ENCODE results near the gene SMOC2.

The SMOC2 gene

DNA sequence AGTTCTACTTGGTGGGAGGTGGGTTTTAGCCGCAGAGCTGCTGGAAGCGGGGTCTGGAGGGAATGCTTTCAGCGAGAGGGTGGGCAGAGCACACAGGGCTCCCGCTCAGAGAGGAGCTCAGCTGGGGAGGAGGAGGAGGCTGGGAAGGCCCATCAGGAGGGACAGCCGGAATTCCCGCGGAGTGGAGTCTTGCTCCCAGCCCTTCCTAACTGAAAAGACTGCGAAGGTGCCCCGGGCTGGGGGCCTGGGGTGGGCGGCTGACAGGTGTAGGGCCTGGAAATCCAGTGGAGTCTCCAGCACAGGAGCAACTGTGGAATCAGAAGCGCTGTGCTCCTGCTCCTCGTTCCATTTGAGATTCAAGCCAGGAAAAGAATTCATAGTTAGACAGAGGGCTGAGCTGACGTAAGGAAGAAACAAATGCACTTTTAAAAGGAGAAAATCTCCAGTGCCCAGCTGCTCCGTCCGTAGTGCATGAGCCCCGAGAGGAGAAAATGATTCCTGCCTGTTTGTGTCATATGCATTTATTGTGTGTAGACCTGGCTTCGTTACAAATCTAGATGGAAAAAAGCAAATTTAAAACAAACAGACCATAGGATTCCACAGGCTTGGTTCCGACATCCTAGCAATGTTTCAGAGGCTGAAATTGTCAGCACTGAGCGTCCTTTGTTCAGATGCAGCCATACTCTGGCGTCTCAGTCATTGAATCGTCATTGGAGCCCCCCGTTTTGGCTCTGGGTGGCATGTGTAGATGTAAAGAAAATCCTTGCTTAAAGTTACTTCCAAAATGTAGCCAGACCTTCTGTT is 197.7 kb downstream of the SMOC2 start:
- TF ChIP-seq, protein P1, sequence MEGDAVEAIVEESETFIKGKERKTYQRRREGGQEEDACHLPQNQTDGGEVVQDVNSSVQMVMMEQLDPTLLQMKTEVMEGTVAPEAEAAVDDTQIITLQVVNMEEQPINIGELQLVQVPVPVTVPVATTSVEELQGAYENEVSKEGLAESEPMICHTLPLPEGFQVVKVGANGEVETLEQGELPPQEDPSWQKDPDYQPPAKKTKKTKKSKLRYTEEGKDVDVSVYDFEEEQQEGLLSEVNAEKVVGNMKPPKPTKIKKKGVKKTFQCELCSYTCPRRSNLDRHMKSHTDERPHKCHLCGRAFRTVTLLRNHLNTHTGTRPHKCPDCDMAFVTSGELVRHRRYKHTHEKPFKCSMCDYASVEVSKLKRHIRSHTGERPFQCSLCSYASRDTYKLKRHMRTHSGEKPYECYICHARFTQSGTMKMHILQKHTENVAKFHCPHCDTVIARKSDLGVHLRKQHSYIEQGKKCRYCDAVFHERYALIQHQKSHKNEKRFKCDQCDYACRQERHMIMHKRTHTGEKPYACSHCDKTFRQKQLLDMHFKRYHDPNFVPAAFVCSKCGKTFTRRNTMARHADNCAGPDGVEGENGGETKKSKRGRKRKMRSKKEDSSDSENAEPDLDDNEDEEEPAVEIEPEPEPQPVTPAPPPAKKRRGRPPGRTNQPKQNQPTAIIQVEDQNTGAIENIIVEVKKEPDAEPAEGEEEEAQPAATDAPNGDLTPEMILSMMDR (IDR thresholded peaks at IDR 0.05; ENCODE audit: poor library complexity, severe bottlenecking) = no peak
- Histone ChIP-seq H3K36me3 (ENCODE audit: low read depth) (no peaks in the 10 kb centered on the region), H3K4me3 (ENCODE audit: severe bottlenecking) (no peak overlapping the region), H3K4me1 (ENCODE audit: insufficient read depth, poor library complexity, severe bottlenecking) (peaks cover 27% of the 10 kb centered on the region), H3K27me3 (ENCODE audit: insufficient read depth, poor library complexity, severe bottlenecking) (no peaks in the 10 kb centered on the region), H3K27ac (ENCODE audit: poor library complexity, severe bottlenecking) (peak overlapping the region; percentile 68), H3K9me3 (ENCODE audit: severe bottlenecking) (no peaks in the 10 kb centered on the region)
- ATAC-seq (ENCODE audit: low read depth) = no peak
- no peak for DNase-seq (ENCODE audit: low spot score)

DNA sequence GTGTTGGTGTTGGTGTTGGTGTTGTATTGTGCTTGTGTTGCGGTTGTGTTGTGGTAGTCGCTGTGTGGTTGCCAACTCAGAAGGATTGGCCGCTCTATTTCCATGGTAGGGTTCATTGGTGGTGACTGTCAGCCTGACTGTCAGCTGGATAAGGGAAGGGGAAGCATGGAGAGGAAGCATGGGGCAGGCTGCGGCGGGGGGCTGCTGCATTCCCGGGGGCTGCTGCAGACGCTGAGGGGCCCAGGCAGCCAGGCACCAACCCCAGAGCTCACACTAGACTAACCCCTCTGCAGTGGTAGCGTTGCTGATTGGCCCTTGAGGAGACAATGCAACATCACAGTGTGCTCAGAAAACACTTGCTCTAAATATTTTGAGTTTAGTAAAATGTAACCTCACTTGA is 199.2 kb downstream of the SMOC2 start:
- no peaks in the 10 kb centered on the region for H3K27me3 ChIP-seq (ENCODE audit: insufficient read depth, poor library complexity, severe bottlenecking)
- H3K9me3 ChIP-seq (ENCODE audit: severe bottlenecking) = no peaks in the 10 kb centered on the region
- DNase-seq (ENCODE audit: low spot score) (no peak), ATAC-seq (ENCODE audit: low read depth) (no peak)
- TF ChIP-seq, protein P1 (IDR thresholded peaks at IDR 0.05; ENCODE audit: poor library complexity, severe bottlenecking) = no peak
- no peaks in the 10 kb centered on the region for H3K36me3 ChIP-seq (ENCODE audit: low read depth)
- no peak overlapping the region for H3K4me3 ChIP-seq (ENCODE audit: severe bottlenecking)
- H3K4me1 ChIP-seq (ENCODE audit: insufficient read depth, poor library complexity, severe bottlenecking) = peaks cover 27% of the 10 kb centered on the region
- peak overlapping the region; percentile 65 for H3K27ac ChIP-seq (ENCODE audit: poor library complexity, severe bottlenecking)

DNA sequence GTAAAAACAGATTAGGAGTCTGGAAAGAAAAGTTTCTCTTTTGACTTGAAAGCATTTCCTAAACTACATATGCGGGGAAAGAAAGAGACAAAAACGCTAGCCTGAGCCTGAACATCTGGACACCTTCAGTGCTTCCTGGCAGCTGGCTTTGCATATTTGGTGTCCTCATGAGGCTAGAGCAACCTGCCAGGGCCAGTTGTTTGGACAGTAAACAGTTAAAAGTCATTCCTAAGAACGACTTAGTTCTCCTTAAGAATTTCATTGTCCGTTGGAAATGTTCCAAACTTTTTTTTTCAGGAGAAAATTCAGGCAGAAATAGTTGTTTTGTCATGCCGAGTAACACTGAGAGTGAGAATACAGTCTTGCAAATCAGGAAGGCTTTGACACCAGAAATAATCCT is 199.8 kb downstream of the SMOC2 start:
- ATAC-seq (ENCODE audit: low read depth) (no peak), DNase-seq (ENCODE audit: low spot score) (no peak)
- Histone ChIP-seq H3K9me3 (ENCODE audit: severe bottlenecking) (no peaks in the 10 kb centered on the region), H3K4me3 (ENCODE audit: severe bottlenecking) (no peak overlapping the region), H3K4me1 (ENCODE audit: insufficient read depth, poor library complexity, severe bottlenecking) (peaks cover 27% of the 10 kb centered on the region), H3K27me3 (ENCODE audit: insufficient read depth, poor library complexity, severe bottlenecking) (no peaks in the 10 kb centered on the region), H3K27ac (ENCODE audit: poor library complexity, severe bottlenecking) (peak overlapping the region; percentile 65), H3K36me3 (ENCODE audit: low read depth) (no peaks in the 10 kb centered on the region)
- TF ChIP-seq, protein P1 (IDR thresholded peaks at IDR 0.05; ENCODE audit: poor library complexity, severe bottlenecking) = no peak

DNA sequence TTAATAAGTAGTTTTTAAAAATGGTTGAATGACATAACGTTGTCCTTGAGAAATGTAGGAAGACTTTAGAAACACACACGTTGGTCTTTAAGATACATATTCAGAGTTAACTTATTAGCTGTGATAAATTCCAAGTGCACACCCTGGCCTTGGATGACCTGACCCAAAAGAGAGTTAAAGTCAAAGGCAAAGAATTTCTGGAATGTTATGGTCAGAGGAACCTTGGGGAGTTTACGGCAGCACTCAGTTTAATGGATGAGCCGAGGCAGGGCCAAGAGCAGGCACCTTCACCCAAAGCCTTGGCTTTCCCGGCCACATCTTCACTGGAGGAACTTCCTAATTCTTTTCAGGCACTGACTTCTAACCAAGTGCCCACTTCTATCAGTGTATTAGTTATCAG is 200.5 kb downstream of the SMOC2 start:
- Histone ChIP-seq H3K4me1 (ENCODE audit: insufficient read depth, poor library complexity, severe bottlenecking) (peaks cover 28% of the 10 kb centered on the region), H3K9me3 (ENCODE audit: severe bottlenecking) (no peaks in the 10 kb centered on the region), H3K36me3 (ENCODE audit: low read depth) (no peaks in the 10 kb centered on the region), H3K4me3 (ENCODE audit: severe bottlenecking) (no peak overlapping the region), H3K27me3 (ENCODE audit: insufficient read depth, poor library complexity, severe bottlenecking) (no peaks in the 10 kb centered on the region), H3K27ac (ENCODE audit: poor library complexity, severe bottlenecking) (peak overlapping the region; percentile 65)
- ATAC-seq (ENCODE audit: low read depth) (peak; percentile 79), DNase-seq (ENCODE audit: low spot score) (no peak)
- TF ChIP-seq, protein P1 (IDR thresholded peaks at IDR 0.05; ENCODE audit: poor library complexity, severe bottlenecking) = no peak

DNA sequence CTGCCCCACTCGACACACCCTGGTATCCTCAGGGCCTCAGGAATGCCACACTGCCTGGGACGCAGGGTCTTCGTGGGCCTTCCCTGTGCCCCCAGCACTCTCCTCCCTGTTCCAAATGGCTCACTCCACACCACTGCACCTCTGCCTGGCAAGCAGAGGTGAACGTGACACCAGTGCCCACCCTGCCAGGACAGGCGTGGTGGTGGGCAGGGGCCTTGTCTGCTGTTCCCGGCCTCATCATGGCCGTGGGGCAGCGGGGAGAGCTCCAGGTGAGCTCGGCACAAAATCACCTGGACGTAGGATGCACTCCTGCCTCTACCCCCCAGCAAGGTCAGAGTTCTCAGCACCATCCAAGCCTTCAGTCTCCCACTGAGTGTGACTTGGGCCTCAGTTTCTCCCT is 202.4 kb downstream of the SMOC2 start:
- Histone ChIP-seq H3K36me3 (ENCODE audit: low read depth) (no peaks in the 10 kb centered on the region), H3K4me1 (ENCODE audit: insufficient read depth, poor library complexity, severe bottlenecking) (peaks cover 20% of the 10 kb centered on the region), H3K4me3 (ENCODE audit: severe bottlenecking) (no peak overlapping the region), H3K9me3 (ENCODE audit: severe bottlenecking) (no peaks in the 10 kb centered on the region), H3K27ac (ENCODE audit: poor library complexity, severe bottlenecking) (no peak overlapping the region), H3K27me3 (ENCODE audit: insufficient read depth, poor library complexity, severe bottlenecking) (no peaks in the 10 kb centered on the region)
- DNase-seq (ENCODE audit: low spot score) (no peak), ATAC-seq (ENCODE audit: low read depth) (no peak)
- TF ChIP-seq, protein P1 (IDR thresholded peaks at IDR 0.05; ENCODE audit: poor library complexity, severe bottlenecking) = no peak
